ENCODE data around the gene ARNT2.

Gene ARNT2

DNA sequence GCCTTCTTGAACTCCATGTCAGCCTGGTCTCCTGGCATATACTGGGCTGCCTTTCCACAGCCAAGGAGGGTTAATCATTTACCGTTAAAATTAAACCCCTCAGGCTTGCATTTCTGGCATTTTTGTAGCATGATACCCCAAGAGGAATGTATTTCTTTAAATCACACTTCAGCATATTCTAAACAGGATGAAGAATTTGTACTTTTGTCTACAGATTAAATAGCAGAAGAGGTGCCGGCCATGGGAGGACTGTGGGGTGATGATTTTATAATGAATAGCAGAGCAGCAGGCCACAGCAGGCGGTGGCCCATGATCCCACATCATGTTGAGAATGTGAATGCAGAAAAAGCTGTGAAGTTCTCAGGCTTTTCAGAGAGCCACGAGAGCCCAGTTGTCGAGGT is 90.2 kb downstream of the ARNT2 start:
- DNase-seq: no peak
- Histone ChIP-seq H2AFZ (ENCODE audit: low read length) (no peak overlapping the region), H3K9me2 (replicated peaks; ENCODE audit: insufficient read depth, low read length) (no peaks in the 10 kb centered on the region), H3F3A (ENCODE audit: insufficient read depth, low read length) (no peaks in the 10 kb centered on the region), H3K4me1 (ENCODE audit: low read length) (no peaks in the 10 kb centered on the region), H3K9ac (ENCODE audit: low read length) (no peak overlapping the region), H3K27ac (ENCODE audit: low read length) (no peak overlapping the region), H3K27me3 (replicated peaks; ENCODE audit: insufficient read depth, low read length) (no peaks in the 10 kb centered on the region), H3K4me2 (ENCODE audit: low read depth, low read length) (no peak overlapping the region), H3K9me3 (replicated peaks; ENCODE audit: insufficient read depth, low read length) (no peaks in the 10 kb centered on the region), H3K4me3 (ENCODE audit: low read length) (no peak overlapping the region), H3K79me2 (ENCODE audit: low read length) (no peaks in the 10 kb centered on the region), H4K20me1 (ENCODE audit: insufficient read depth, low read length) (no peaks in the 10 kb centered on the region), H3K36me3 (replicated peaks; ENCODE audit: insufficient read depth, low read length) (no peaks in the 10 kb centered on the region)
- TF ChIP-seq EZH2phosphoT487 (IDR thresholded peaks at IDR 0.05; ENCODE audit: low read length): no peak
- TF ChIP-seq, protein P1, sequence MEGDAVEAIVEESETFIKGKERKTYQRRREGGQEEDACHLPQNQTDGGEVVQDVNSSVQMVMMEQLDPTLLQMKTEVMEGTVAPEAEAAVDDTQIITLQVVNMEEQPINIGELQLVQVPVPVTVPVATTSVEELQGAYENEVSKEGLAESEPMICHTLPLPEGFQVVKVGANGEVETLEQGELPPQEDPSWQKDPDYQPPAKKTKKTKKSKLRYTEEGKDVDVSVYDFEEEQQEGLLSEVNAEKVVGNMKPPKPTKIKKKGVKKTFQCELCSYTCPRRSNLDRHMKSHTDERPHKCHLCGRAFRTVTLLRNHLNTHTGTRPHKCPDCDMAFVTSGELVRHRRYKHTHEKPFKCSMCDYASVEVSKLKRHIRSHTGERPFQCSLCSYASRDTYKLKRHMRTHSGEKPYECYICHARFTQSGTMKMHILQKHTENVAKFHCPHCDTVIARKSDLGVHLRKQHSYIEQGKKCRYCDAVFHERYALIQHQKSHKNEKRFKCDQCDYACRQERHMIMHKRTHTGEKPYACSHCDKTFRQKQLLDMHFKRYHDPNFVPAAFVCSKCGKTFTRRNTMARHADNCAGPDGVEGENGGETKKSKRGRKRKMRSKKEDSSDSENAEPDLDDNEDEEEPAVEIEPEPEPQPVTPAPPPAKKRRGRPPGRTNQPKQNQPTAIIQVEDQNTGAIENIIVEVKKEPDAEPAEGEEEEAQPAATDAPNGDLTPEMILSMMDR (IDR thresholded peaks at IDR 0.05; ENCODE audit: low read length): no peak
- no peak for TF ChIP-seq EZH2 (optimal IDR thresholded peaks at IDR 0.05; ENCODE audit: low read depth, low read length)

GRCh38 chr15:80494756-80495155 is 90.6 kb downstream of the ARNT2 start:
- no peak overlapping the region for H3K4me2 ChIP-seq (ENCODE audit: low read depth, low read length)
- H3K9me2 ChIP-seq (replicated peaks; ENCODE audit: insufficient read depth, low read length): no peaks in the 10 kb centered on the region
- no peaks in the 10 kb centered on the region for H3K79me2 ChIP-seq (ENCODE audit: low read length)
- H3F3A ChIP-seq (ENCODE audit: insufficient read depth, low read length): no peaks in the 10 kb centered on the region
- no peaks in the 10 kb centered on the region for H4K20me1 ChIP-seq (ENCODE audit: insufficient read depth, low read length)
- H3K36me3 ChIP-seq (replicated peaks; ENCODE audit: insufficient read depth, low read length): no peaks in the 10 kb centered on the region
- H3K9me3 ChIP-seq (replicated peaks; ENCODE audit: insufficient read depth, low read length): no peaks in the 10 kb centered on the region
- no peak overlapping the region for H3K9ac ChIP-seq (ENCODE audit: low read length)
- TF ChIP-seq, protein P1 (IDR thresholded peaks at IDR 0.05; ENCODE audit: low read length): no peak
- TF ChIP-seq EZH2phosphoT487 (IDR thresholded peaks at IDR 0.05; ENCODE audit: low read length): no peak
- TF ChIP-seq EZH2 (optimal IDR thresholded peaks at IDR 0.05; ENCODE audit: low read depth, low read length): no peak
- H3K27ac ChIP-seq (ENCODE audit: low read length): no peak overlapping the region
- DNase-seq: no peak
- H3K27me3 ChIP-seq (replicated peaks; ENCODE audit: insufficient read depth, low read length): no peaks in the 10 kb centered on the region
- no peak overlapping the region for H2AFZ ChIP-seq (ENCODE audit: low read length)
- no peaks in the 10 kb centered on the region for H3K4me1 ChIP-seq (ENCODE audit: low read length)
- H3K4me3 ChIP-seq (ENCODE audit: low read length): no peak overlapping the region

- no peaks in the 10 kb centered on the region for H3K9me3 ChIP-seq (replicated peaks; ENCODE audit: insufficient read depth, low read length)
- no peak for DNase-seq
- H3K79me2 ChIP-seq (ENCODE audit: low read length): no peaks in the 10 kb centered on the region
- no peaks in the 10 kb centered on the region for H3F3A ChIP-seq (ENCODE audit: insufficient read depth, low read length)
- no peak for TF ChIP-seq EZH2 (optimal IDR thresholded peaks at IDR 0.05; ENCODE audit: low read depth, low read length)
- TF ChIP-seq, protein P1 (IDR thresholded peaks at IDR 0.05; ENCODE audit: low read length): no peak
- no peak for TF ChIP-seq EZH2phosphoT487 (IDR thresholded peaks at IDR 0.05; ENCODE audit: low read length)
- no peak overlapping the region for H2AFZ ChIP-seq (ENCODE audit: low read length)
- H3K4me2 ChIP-seq (ENCODE audit: low read depth, low read length): no peak overlapping the region
- H3K4me3 ChIP-seq (ENCODE audit: low read length): no peak overlapping the region
- no peak overlapping the region for H3K27ac ChIP-seq (ENCODE audit: low read length)
- H3K36me3 ChIP-seq (replicated peaks; ENCODE audit: insufficient read depth, low read length): no peaks in the 10 kb centered on the region
- H3K9ac ChIP-seq (ENCODE audit: low read length): no peak overlapping the region
- no peaks in the 10 kb centered on the region for H3K9me2 ChIP-seq (replicated peaks; ENCODE audit: insufficient read depth, low read length)
- H4K20me1 ChIP-seq (ENCODE audit: insufficient read depth, low read length): no peaks in the 10 kb centered on the region
- no peaks in the 10 kb centered on the region for H3K4me1 ChIP-seq (ENCODE audit: low read length)
- no peaks in the 10 kb centered on the region for H3K27me3 ChIP-seq (replicated peaks; ENCODE audit: insufficient read depth, low read length)
These were observed 91.3 kb downstream of the ARNT2 start for GRCh38 chr15:80495401-80495942.
